ENCODE results near the gene UPK1A. TPM values are rescaled to one million over a fixed set of nuclear protein-coding genes. Genes with fewer than 3 reads are reported as not detected.
A peak's percentile ranks its signal among the peaks of the same experiment; 100 is the strongest.

The UPK1A gene
- total and polyA plus RNA-seq, 9 of the 15 experiments (the other 6 are each of a cell fraction or from before 2014, with no cell fraction given): 0.06 to 0.13 TPM; not detected in 7

DNA sequence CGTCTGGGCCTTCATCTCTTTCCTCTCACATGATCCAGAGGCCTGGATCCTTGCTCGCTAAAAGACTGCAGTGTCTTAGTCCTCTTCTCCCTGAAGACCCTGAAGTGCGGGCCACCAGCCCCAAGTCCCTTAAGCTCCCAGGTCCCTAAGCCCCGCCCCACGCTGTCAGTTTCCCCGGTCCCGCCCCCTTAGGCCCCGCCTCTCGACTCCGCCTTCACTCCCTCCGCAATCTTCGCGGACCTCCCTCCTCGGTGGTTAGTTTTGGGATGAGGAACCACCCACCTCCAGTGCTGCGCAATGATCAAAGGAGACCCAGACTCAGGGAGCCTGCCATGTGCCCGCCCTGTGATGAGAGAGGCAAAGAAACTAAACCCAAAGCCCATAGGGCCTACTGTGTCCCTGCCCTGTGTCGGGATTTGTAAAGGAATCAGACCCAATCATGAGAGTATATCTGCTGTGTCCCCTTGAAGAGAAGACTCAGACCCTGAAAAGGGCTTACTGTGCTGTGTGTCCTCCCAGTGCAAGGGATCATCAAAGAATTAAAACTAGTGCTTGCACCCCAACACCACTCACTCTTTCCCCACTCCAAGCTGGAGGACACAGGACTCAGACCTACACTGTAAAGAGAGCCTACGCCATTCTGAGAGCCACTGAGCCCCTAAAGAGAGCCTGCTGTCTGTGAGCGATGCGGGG is 21.2 kb upstream of the UPK1A start:
- CTCF ChIA-PET (ENCODE audit: low intra/inter-chr PET ratio): no interaction called here
- ATAC-seq: peak; percentile 48
- TF ChIP-seq RFX1 (IDR thresholded peaks at IDR 0.05): no peak
- no peak for TF ChIP-seq HDAC1 (IDR thresholded peaks at IDR 0.05)
- no peak for TF ChIP-seq ETV6 (IDR thresholded peaks at IDR 0.05; ENCODE audit: borderline replicate concordance in 1 of 2, low read depth in 2 of 2, low read length in 1 of 2)
- TF ChIP-seq ETV6 (CRISPR knock-in tag; IDR thresholded peaks at IDR 0.05; ENCODE audit: borderline replicate concordance): no peak
- no peak for TF ChIP-seq THRAP3 (IDR thresholded peaks at IDR 0.05; ENCODE audit: borderline replicate concordance)
- TF ChIP-seq, protein P1, sequence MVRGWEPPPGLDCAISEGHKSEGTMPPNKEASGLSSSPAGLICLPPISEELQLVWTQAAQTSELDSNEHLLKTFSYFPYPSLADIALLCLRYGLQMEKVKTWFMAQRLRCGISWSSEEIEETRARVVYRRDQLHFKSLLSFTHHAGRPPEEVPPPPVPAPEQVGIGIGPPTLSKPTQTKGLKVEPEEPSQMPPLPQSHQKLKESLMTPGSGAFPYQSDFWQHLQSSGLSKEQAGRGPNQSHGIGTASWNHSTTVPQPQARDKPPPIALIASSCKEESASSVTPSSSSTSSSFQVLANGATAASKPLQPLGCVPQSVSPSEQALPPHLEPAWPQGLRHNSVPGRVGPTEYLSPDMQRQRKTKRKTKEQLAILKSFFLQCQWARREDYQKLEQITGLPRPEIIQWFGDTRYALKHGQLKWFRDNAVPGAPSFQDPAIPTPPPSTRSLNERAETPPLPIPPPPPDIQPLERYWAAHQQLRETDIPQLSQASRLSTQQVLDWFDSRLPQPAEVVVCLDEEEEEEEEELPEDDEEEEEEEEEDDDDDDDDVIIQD (CRISPR knock-in tag; IDR thresholded peaks at IDR 0.05): no peak
- no peak for TF ChIP-seq PHF20 (IDR thresholded peaks at IDR 0.05; ENCODE audit: partially characterized antibody)
- TF ChIP-seq TCF7 (IDR thresholded peaks at IDR 0.05; ENCODE audit: borderline replicate concordance): peak; percentile 58; the same call in 1 of the 2 replicates
- TF ChIP-seq, protein P2, sequence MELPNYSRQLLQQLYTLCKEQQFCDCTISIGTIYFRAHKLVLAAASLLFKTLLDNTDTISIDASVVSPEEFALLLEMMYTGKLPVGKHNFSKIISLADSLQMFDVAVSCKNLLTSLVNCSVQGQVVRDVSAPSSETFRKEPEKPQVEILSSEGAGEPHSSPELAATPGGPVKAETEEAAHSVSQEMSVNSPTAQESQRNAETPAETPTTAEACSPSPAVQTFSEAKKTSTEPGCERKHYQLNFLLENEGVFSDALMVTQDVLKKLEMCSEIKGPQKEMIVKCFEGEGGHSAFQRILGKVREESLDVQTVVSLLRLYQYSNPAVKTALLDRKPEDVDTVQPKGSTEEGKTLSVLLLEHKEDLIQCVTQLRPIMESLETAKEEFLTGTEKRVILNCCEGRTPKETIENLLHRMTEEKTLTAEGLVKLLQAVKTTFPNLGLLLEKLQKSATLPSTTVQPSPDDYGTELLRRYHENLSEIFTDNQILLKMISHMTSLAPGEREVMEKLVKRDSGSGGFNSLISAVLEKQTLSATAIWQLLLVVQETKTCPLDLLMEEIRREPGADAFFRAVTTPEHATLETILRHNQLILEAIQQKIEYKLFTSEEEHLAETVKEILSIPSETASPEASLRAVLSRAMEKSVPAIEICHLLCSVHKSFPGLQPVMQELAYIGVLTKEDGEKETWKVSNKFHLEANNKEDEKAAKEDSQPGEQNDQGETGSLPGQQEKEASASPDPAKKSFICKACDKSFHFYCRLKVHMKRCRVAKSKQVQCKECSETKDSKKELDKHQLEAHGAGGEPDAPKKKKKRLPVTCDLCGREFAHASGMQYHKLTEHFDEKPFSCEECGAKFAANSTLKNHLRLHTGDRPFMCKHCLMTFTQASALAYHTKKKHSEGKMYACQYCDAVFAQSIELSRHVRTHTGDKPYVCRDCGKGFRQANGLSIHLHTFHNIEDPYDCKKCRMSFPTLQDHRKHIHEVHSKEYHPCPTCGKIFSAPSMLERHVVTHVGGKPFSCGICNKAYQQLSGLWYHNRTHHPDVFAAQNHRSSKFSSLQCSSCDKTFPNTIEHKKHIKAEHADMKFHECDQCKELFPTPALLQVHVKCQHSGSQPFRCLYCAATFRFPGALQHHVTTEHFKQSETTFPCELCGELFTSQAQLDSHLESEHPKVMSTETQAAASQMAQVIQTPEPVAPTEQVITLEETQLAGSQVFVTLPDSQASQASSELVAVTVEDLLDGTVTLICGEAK (IDR thresholded peaks at IDR 0.05): 0 out of 2 replicates have a peak, but pooled peaks have one; percentile 14
- TF ChIP-seq, protein P2 (CRISPR knock-in tag; IDR thresholded peaks at IDR 0.05): no peak

More for the DNA sequence above, 21.2 kb upstream of the UPK1A start:
- in situ Hi-C loops (cut with MboI) (no loop called here), intact Hi-C loops (cut with micrococcal nuclease) (loop anchor here (5.0 to 10.0 kb wide), 2 partner anchors 88 to 100 kb away; partner anchors contain the start of genes IGFLR1, LIN37, PSENEN and U2AF1L4)
- FAIRE-seq: peak; percentile 77
- Histone ChIP-seq H3K27me3 (ENCODE audit: control insufficient read depth in 2 of 2, insufficient read depth in 2 of 2, low read length in 2 of 2) (no peaks in the 10 kb centered on the region), H3K9me1 (ENCODE audit: control insufficient read depth, insufficient read depth, low read length) (no peaks in the 10 kb centered on the region), H3K27ac (ENCODE audit: extremely low read depth, low read depth, low read length) (peak overlapping the region; percentile 59), H3K4me2 (ENCODE audit: insufficient read depth, low read length) (peak overlapping the region; percentile 85), H4K20me1 (replicated peaks; ENCODE audit: control insufficient read depth, insufficient read depth, low read length) (0 out of 2 replicates have a peak, but pooled peaks cover 4% of the 10 kb centered on the region), H3K9me3 (replicated peaks; ENCODE audit: control insufficient read depth, insufficient read depth, low read depth, low read length) (no peaks in the 10 kb centered on the region), H3K9ac (ENCODE audit: insufficient read depth in 1 of 2, low read depth in 2 of 2, low read length in 2 of 2) (peak overlapping the region; percentile 55 to 89), H3K36me3 (ENCODE audit: control insufficient read depth, insufficient read depth, low read length) (peaks cover 10% of the 10 kb centered on the region; the same call in 1 of the 3 replicates), H2AFZ (ENCODE audit: low read depth, low read length) (peak overlapping the region; percentile 92), H3K4me1 (replicated peaks in 1 of 2; ENCODE audit: control insufficient read depth in 2 of 2, insufficient read depth in 2 of 2, low read length in 2 of 2) (peaks cover 34 to 60% of the 10 kb centered on the region in 2 experiments), H3K4me3 (peak overlapping the region; percentile 44), H3K79me2 (ENCODE audit: control insufficient read depth, insufficient read depth, low read length) (peaks cover 21% of the 10 kb centered on the region)
- POLR2A ChIA-PET: interaction anchor here (0.8 to 3.6 kb wide), 4 partner anchors 12 to 97 kb away, joined by 3 to 14 read pairs (median 6); no protein-coding TSS in a partner anchor
- WGBS (ENCODE audit: insufficient coverage, low coverage, missing lambda C conversion rate): 19% methylated on average over 14 of the region's 20 CpGs
- peak; percentile 84 to 91 (median 85) for DNase-seq (ENCODE audit: extremely low read depth in 1 of 4, low spot score in 3 of 4)
- no TSS peak for BruUV-seq (replicated peaks)

Measured in K562 (cell line).